Activated B cell treated with CpG ODN at 0.5 μM for 24 hours (primary cell): ENCODE results near the gene TMEFF2. TPM values are rescaled to one million over a fixed set of nuclear protein-coding genes. Genes with fewer than 3 reads are reported as not detected.

Source experiments
- ATAC-seq: fragments of 200-7000 bp; cut with Tn5 transposase; one replicate; pipeline ENCODE4 v1.10.0; 2021; ENCODE audit warnings: low read depth, mild to moderate bottlenecking, moderate library complexity
- CTCF ChIA-PET: fragments of 350-600 bp; sonication (Branson Sonifier 250); formaldehyde crosslinking; loops from one replicate; lab custom pipeline; 2021; ENCODE audit warnings: antibody characterized with exemption; lab: Charles Lee
- POLR2A ChIA-PET: fragments of 350-600 bp; sonication (Branson Sonifier 250); formaldehyde crosslinking; loops from one replicate; lab custom pipeline; 2021; ENCODE audit warnings: antibody characterized with exemption; lab: Charles Lee
- DNase-seq: peaks from one replicate; pipeline ENCODE4 v3.0.0; 2022
- H3K27ac Mint-ChIP-seq: one replicate; pipeline ENCODE4 v1.8.0; 2020; ENCODE audit warnings: mixed read lengths
- H3K27me3 Mint-ChIP-seq: one replicate; pipeline ENCODE4 v1.8.0; 2021; ENCODE audit warnings: mixed read lengths
- H3K36me3 Mint-ChIP-seq: one replicate; pipeline ENCODE4 v1.8.0; 2021; ENCODE audit warnings: low read depth, mixed read lengths
- H3K4me1 Mint-ChIP-seq: one replicate; pipeline ENCODE4 v1.8.0; 2021; ENCODE audit warnings: mixed read lengths
- H3K4me3 Mint-ChIP-seq: one replicate; pipeline ENCODE4 v1.8.0; 2020; ENCODE audit warnings: mild to moderate bottlenecking, mixed read lengths
- H3K9me3 Mint-ChIP-seq: one replicate; pipeline ENCODE4 v1.8.0; 2020; ENCODE audit warnings: mixed read lengths
- intact Hi-C: fragments of 100-400 bp; cut with micrococcal nuclease; formaldehyde crosslinking; loops from one replicate; pipeline ENCODE4 v1.15.1; 2024
- total RNA-seq: library from RNA; stranded (reverse); gene quantifications from 2 replicates; pipeline ENCODE4 v1.2.3, GENCODE V29; 2022
- TF ChIP-seq, protein P1 (sequence below): fragments of 200-600 bp; IDR thresholded peaks from one replicate; pipeline ENCODE4 v1.8.0; 2022; ENCODE audit warnings: antibody characterized with exemption, mild to moderate bottlenecking

The TMEFF2 gene
- total RNA-seq, 1 donor from 2014 or later, result not detected

DNA sequence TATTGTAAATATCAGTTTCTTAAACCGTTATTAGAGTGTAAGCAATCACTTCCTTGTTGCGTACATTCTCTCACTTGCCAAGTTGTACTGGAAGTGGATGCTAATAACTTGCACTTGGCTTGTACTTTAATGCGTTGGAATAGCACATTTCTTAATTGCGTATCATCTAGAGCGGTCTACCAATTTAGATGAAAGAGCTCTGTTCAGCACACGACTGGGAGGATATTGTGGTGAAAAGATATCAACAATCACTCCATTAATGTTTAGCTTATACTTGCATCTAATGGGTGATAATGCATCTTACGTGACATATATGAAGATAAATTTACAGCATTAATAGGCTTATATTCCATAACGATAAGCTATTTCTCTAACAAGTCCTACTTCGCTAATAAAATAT lies 11.7 kb upstream of the TMEFF2 start:
- DNase-seq, result no peak
- Mint-ChIP-seq H3K4me1 (no peaks in the 10 kb centered on the region), H3K27ac (no peak overlapping the region), H3K9me3 (no peaks in the 10 kb centered on the region), H3K36me3 (no peaks in the 10 kb centered on the region), H3K27me3 (peaks cover 7% of the 10 kb centered on the region), H3K4me3 (no peak overlapping the region)
- intact Hi-C loops, result no loop called here
- ChIA-PET POLR2A (no interaction called here), CTCF (no interaction called here)
- TF ChIP-seq, protein P1, sequence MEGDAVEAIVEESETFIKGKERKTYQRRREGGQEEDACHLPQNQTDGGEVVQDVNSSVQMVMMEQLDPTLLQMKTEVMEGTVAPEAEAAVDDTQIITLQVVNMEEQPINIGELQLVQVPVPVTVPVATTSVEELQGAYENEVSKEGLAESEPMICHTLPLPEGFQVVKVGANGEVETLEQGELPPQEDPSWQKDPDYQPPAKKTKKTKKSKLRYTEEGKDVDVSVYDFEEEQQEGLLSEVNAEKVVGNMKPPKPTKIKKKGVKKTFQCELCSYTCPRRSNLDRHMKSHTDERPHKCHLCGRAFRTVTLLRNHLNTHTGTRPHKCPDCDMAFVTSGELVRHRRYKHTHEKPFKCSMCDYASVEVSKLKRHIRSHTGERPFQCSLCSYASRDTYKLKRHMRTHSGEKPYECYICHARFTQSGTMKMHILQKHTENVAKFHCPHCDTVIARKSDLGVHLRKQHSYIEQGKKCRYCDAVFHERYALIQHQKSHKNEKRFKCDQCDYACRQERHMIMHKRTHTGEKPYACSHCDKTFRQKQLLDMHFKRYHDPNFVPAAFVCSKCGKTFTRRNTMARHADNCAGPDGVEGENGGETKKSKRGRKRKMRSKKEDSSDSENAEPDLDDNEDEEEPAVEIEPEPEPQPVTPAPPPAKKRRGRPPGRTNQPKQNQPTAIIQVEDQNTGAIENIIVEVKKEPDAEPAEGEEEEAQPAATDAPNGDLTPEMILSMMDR, result no peak
- ATAC-seq, result no peak

DNA sequence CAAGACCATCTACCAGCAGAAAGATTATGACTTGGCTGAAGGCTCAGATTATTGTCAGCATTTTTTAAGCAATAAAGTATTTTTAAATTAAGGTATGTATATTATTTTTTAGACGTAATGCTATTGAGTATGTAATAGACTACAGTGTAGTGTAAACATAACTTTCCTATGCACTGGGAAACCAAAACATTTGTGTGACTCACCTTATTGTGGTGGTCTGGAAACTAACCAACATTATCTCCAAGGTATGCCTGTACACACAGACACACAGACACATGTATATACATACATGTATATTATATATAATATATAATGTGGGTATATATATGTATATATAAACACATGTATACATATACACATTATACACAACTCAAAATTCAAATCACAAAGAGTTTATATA lies 9.1 kb upstream of the TMEFF2 start:
- no peak for DNase-seq
- H3K36me3 Mint-ChIP-seq, result no peaks in the 10 kb centered on the region
- H3K4me3 Mint-ChIP-seq, result no peak overlapping the region
- H3K27ac Mint-ChIP-seq, result no peak overlapping the region
- H3K9me3 Mint-ChIP-seq, result no peaks in the 10 kb centered on the region
- H3K27me3 Mint-ChIP-seq, result peaks cover 12% of the 10 kb centered on the region
- ATAC-seq, result no peak
- TF ChIP-seq, protein P1, result no peak
- intact Hi-C loops, result no loop called here
- ChIA-PET CTCF (no interaction called here), POLR2A (no interaction called here)
- H3K4me1 Mint-ChIP-seq, result no peaks in the 10 kb centered on the region

DNA sequence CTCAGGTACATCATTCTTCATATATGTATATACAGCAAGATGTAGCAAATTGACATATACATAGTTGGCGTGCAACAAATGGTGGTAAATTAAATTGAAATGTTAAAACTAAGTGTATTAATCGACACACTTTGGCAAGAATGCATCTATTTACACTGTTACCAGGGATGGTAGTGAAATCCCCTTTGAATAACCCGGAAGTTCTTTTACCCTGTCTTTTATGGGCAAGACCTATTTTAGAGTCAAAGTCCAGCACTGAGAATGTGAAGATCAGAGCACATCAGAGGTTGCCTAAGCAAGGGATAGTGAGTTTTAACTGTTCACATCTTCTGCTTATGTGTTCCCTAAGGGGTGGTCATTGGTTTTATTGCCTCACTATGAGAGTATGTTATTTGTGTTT lies 7.6 kb upstream of the TMEFF2 start:
- Mint-ChIP-seq H3K4me1 (no peaks in the 10 kb centered on the region), H3K9me3 (no peaks in the 10 kb centered on the region), H3K27me3 (peaks cover 12% of the 10 kb centered on the region), H3K4me3 (no peak overlapping the region), H3K27ac (no peak overlapping the region), H3K36me3 (no peaks in the 10 kb centered on the region)
- DNase-seq, result no peak
- ChIA-PET CTCF (no interaction called here), POLR2A (no interaction called here)
- TF ChIP-seq, protein P1, result no peak
- ATAC-seq, result no peak
- intact Hi-C loops, result no loop called here

DNA sequence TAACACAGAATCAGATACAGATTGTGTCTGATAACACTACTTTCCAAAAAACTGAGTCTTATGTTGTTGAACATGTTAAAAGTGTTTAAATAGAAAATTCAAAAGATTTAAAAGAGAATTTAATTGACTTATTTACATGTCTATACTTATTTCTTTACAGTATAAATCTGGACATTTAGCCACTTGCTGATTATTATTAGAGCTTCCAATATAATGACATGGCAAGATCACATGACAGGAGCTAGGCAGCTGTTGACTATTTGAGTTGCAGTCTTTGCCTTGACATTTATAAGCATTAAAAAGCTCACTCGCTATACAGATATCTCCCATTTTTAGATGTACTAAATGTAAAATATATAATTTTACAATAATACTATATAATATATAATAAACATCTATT lies 6.4 kb upstream of the TMEFF2 start:
- Mint-ChIP-seq H3K36me3 (no peaks in the 10 kb centered on the region), H3K4me1 (peaks cover 8% of the 10 kb centered on the region), H3K27ac (no peak overlapping the region), H3K9me3 (no peaks in the 10 kb centered on the region), H3K4me3 (no peak overlapping the region), H3K27me3 (peaks cover 22% of the 10 kb centered on the region)
- TF ChIP-seq, protein P1, result no peak
- intact Hi-C loops, result no loop called here
- DNase-seq, result no peak
- ChIA-PET CTCF (no interaction called here), POLR2A (no interaction called here)
- no peak for ATAC-seq

DNA sequence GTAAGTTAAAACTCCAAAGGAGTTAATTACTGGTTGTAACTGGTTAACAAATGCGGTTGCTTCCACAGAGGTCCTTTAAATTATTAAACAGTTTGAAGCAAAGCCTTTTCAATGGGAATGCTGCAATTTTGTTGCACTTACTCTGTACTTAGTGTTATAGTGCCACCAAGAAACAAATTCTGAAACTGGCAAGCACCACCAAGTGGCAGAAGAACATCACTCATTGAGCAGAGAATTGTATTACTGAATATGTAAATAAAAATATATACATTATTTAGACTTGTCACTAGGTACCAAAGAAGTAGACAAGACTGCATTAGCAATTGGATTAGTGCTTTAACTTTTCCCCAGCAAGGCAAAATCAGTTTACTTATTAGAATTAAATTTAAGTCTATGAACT lies 2.6 kb upstream of the TMEFF2 start:
- CTCF ChIA-PET, result no interaction called here

More for the DNA sequence above, 2.6 kb upstream of the TMEFF2 start:
- TF ChIP-seq, protein P1, result no peak
- intact Hi-C loops, result no loop called here
- DNase-seq, result no peak
- Mint-ChIP-seq H3K27ac (no peak overlapping the region), H3K9me3 (no peaks in the 10 kb centered on the region), H3K4me1 (peaks cover 31% of the 10 kb centered on the region), H3K36me3 (no peaks in the 10 kb centered on the region), H3K4me3 (no peak overlapping the region), H3K27me3 (peaks cover 48% of the 10 kb centered on the region)
- POLR2A ChIA-PET, result no interaction called here
- no peak for ATAC-seq
